Measurements from ENCODE around the gene PRUNE2. TPM values are rescaled to one million over a fixed set of nuclear protein-coding genes. Genes with fewer than 3 reads are reported as not detected.

The PRUNE2 gene
- total RNA-seq, 1 donor from 2014 or later, result 0.63 TPM

DNA sequence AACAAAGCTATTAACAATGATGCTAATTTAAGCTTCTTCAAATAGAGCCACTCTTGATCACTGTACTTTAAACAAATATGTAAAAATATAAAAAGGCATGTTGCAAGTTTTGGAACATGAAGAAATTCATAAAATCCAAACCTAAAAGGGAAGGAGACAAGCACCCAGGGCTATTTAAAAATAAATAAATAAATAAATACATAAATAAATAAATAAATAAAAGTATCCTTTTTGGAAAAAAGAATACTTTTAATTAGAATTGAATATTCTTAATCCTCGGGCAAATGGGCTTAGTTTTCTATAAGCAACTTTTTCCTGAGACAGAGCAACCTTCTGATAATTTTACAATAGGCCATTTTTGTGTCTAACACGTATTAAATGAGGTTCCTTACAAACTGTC, 289.1 kb downstream of the PRUNE2 start:
- no peak overlapping the region for H3K4me3 ChIP-seq (ENCODE audit: low read depth, low read length)
- TF ChIP-seq CTCF (conservative IDR thresholded peaks at IDR 0.05; ENCODE audit: low read depth, low read length), result no peak
- DNase-seq (ENCODE audit: low read depth), result no peak

GRCh38 chr9:76615177-76615603, 290.7 kb downstream of the PRUNE2 start:
- DNase-seq (ENCODE audit: low read depth), result no peak
- TF ChIP-seq CTCF (conservative IDR thresholded peaks at IDR 0.05; ENCODE audit: low read depth, low read length), result no peak

DNA sequence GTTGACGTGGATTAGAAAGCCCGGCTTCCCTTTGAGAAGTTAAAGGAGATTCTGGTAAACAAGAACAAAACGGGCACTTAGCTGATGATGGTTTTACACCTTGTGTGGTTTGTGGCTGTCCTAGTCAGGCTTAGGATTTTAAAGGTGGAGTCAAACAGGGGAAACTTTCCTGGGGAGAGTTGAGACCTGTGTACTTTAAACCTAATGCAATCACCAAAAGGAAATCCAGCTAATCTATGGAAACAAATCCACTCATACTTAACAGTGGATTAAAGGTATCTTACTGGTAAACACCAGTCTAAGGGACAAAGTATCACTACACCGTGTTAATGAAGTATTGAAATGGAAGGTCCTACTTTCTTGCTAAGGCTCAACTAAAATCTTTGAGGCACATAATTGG, 291.9 kb downstream of the PRUNE2 start:
- DNase-seq (ENCODE audit: low read depth), result no peak
- H3K4me3 ChIP-seq (ENCODE audit: low read depth, low read length), result no peak overlapping the region
- TF ChIP-seq CTCF (conservative IDR thresholded peaks at IDR 0.05; ENCODE audit: low read depth, low read length), result no peak

More at GRCh38 chr9:76615177-76615603, 290.7 kb downstream of the PRUNE2 start:
- no peak overlapping the region for H3K4me3 ChIP-seq (ENCODE audit: low read depth, low read length)

- no peak overlapping the region for H3K4me3 ChIP-seq (ENCODE audit: low read depth, low read length)
- no peak for DNase-seq (ENCODE audit: low read depth)
- TF ChIP-seq CTCF (conservative IDR thresholded peaks at IDR 0.05; ENCODE audit: low read depth, low read length), result no peak
These were observed 292.6 kb downstream of the PRUNE2 start for GRCh38 chr9:76613150-76613781.

GRCh38 chr9:76610011-76610352, 295.9 kb downstream of the PRUNE2 start:
- no peak overlapping the region for H3K4me3 ChIP-seq (ENCODE audit: low read depth, low read length)
- DNase-seq (ENCODE audit: low read depth), result no peak
- no peak for TF ChIP-seq CTCF (conservative IDR thresholded peaks at IDR 0.05; ENCODE audit: low read depth, low read length)

GRCh38 chr9:76609285-76610010, 296.5 kb downstream of the PRUNE2 start:
- no peak for TF ChIP-seq CTCF (conservative IDR thresholded peaks at IDR 0.05; ENCODE audit: low read depth, low read length)
- H3K4me3 ChIP-seq (ENCODE audit: low read depth, low read length), result no peak overlapping the region
- DNase-seq (ENCODE audit: low read depth), result no peak

Measured in epithelial cell of proximal tubule (primary cell).